HUES64 (cell line): Measurements from ENCODE around the gene KCNMB4.
"Not testable (repeated sequence)": the region's sequence is repeated elsewhere in the genome, so short reads cannot be mapped to it uniquely, and the experiment has no call there.

Source experiments
- H3K27ac ChIP-seq: 2 replicates; pipeline ENCODE4 v1.7.0; 2013; ENCODE audit warnings: low read depth, low read length, inconsistent platforms
- H3K27me3 ChIP-seq: 2 replicates; pipeline ENCODE4 v1.6.1; 2013; ENCODE audit warnings: mild to moderate bottlenecking, low read length; ENCODE audit not compliant: insufficient read depth
- H3K36me3 ChIP-seq: 2 replicates; pipeline ENCODE4 v1.6.1; 2013; ENCODE audit warnings: mild to moderate bottlenecking, low read length; ENCODE audit not compliant: insufficient read depth
- H3K4me1 ChIP-seq: 2 replicates; pipeline ENCODE4 v1.6.1; 2013; ENCODE audit warnings: mild to moderate bottlenecking, low read length, moderate library complexity; ENCODE audit not compliant: insufficient read depth
- H3K4me3 ChIP-seq: 2 replicates; pipeline ENCODE4 v1.5.1; 2013; ENCODE audit warnings: mild to moderate bottlenecking, low read length, moderate library complexity
- H3K9ac ChIP-seq: 2 replicates; pipeline ENCODE4 v1.6.1; 2013; ENCODE audit warnings: mild to moderate bottlenecking, low read depth, low read length
- H3K9me3 ChIP-seq: 2 replicates; pipeline ENCODE4 v1.6.1; 2013; ENCODE audit warnings: low read depth, low read length; ENCODE audit not compliant: insufficient read depth
- WGBS: fragments of 150-250, 120-280 bp; methylation state at CpG from one replicate; pipeline ENCODE4 v1.1.7; 2013; ENCODE audit warnings: missing lambda C conversion rate; 5-methylcytosine and 5-hydroxymethylcytosine counted together

The KCNMB4 gene

GRCh38 chr12:70379846-70380245 is 13.8 kb downstream of the KCNMB4 start:
- H3K4me3 ChIP-seq, result no peak overlapping the region
- H3K27ac ChIP-seq, result no peak overlapping the region
- 0 out of 2 replicates have a peak, but pooled peaks cover 3% of the 10 kb centered on the region for H3K9me3 ChIP-seq
- 97% methylated on average over 1 of the region's 1 CpG for WGBS
- no peak overlapping the region for H3K9ac ChIP-seq
- no peaks in the 10 kb centered on the region; the same call in 1 of the 2 replicates for H3K36me3 ChIP-seq
- H3K27me3 ChIP-seq, result no peaks in the 10 kb centered on the region
- no peaks in the 10 kb centered on the region for H3K4me1 ChIP-seq

DNA sequence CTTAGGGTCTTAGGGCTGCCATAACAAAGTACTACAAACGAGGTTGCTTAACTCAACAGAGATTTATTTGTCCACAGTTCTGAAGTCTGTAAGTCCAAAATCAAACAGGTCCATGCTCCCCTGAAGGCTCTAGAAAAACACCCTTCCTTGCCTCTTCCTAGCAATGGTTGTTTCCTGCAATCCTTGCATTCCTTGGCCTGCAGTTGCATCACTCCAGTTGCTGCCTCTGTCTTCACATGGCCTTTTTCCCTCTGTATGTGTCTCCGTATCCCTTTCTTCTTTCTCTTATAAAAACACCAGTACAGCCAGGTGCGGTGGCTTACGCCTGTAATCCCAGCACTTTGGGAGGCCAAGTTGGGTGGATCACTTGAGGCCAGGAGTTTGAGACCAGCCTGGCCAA is 17.4 kb downstream of the KCNMB4 start:
- Histone ChIP-seq H3K4me3 (no peak overlapping the region), H3K27me3 (no peaks in the 10 kb centered on the region), H3K36me3 (no peaks in the 10 kb centered on the region), H3K9ac (no peak overlapping the region), H3K4me1 (no peaks in the 10 kb centered on the region), H3K9me3 (0 out of 2 replicates have a peak, but pooled peaks cover 3% of the 10 kb centered on the region), H3K27ac (no peak overlapping the region)
- 91% methylated on average over 4 of the region's 4 CpGs for WGBS

GRCh38 chr12:70383886-70384285 is 17.8 kb downstream of the KCNMB4 start:
- Histone ChIP-seq H3K9ac (no peak overlapping the region), H3K4me1 (no peaks in the 10 kb centered on the region), H3K27ac (no peak overlapping the region), H3K27me3 (no peaks in the 10 kb centered on the region), H3K4me3 (no peak overlapping the region), H3K36me3 (no peaks in the 10 kb centered on the region), H3K9me3 (0 out of 2 replicates have a peak, but pooled peaks cover 1% of the 10 kb centered on the region)
- WGBS, result 89% methylated on average over 3 of the region's 3 CpGs

DNA sequence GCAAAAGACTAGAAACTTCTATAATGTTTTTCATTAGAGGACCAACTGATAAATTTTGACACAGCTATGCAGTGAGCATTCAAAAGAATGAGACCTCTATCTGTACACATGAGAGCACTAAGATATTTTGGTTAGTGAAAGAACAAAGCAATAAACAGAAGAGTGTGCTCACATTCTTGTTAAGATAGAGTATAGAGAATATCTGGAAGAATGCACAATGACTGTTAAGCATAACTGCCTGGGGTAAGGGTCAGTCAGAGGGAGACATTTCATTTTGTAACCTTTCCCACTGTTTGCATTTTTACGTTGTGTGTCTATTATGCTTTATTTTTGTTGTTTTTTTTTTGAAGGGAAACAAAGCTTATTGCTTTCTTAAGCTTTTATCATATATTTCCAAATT is 20.7 kb downstream of the KCNMB4 start:
- H3K4me1 ChIP-seq, result no peaks in the 10 kb centered on the region
- no peak overlapping the region for H3K9ac ChIP-seq

DNA sequence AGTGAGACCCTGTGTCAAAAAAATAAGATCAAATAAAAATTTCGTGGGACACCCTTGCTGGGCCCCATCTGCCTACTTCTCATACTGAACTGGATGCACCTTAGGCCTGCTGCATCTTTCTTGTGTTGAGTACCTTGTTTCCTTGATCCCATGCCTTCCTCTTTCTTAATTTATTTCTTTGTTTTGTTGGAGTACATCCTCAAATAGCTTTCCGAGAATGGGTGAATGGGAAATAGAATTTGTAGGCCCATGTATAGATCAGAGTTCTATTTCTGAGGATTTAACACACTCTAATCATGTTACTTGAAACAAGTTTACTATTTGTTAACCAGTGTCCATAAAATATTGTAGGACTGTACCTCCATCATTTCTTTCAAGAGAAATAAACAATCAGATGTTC is 23.6 kb downstream of the KCNMB4 start:
- H3K27me3 ChIP-seq, result no peaks in the 10 kb centered on the region
- no peaks in the 10 kb centered on the region for H3K4me1 ChIP-seq
- no peak overlapping the region for H3K27ac ChIP-seq
- no peak overlapping the region for H3K4me3 ChIP-seq
- H3K9ac ChIP-seq, result no peak overlapping the region
- no peaks in the 10 kb centered on the region for H3K36me3 ChIP-seq
- WGBS, result 97% methylated on average over 2 of the region's 2 CpGs
- peaks cover 5% of the 10 kb centered on the region; the same call in 1 of the 2 replicates for H3K9me3 ChIP-seq

More for the DNA sequence above, 20.7 kb downstream of the KCNMB4 start:
- Histone ChIP-seq H3K36me3 (no peaks in the 10 kb centered on the region), H3K9me3 (peaks cover 5% of the 10 kb centered on the region; the same call in 1 of the 2 replicates), H3K27me3 (no peaks in the 10 kb centered on the region), H3K4me3 (no peak overlapping the region), H3K27ac (no peak overlapping the region)
- no CpG with 5 or more reads among the region's 1 CpG for WGBS

GRCh38 chr12:70392631-70393030 is 26.5 kb downstream of the KCNMB4 start:
- 94% methylated on average over 1 of the region's 1 CpG for WGBS
- H3K27ac ChIP-seq, H3K9me3 ChIP-seq, H3K9ac ChIP-seq, H3K36me3 ChIP-seq, H3K27me3 ChIP-seq, H3K4me1 ChIP-seq, H3K4me3 ChIP-seq: not testable (repeated sequence)

- WGBS, result 85% methylated on average over 1 of the region's 2 CpGs
- Histone ChIP-seq H3K27ac (no peak overlapping the region), H3K36me3 (no peaks in the 10 kb centered on the region)
Observed at GRCh38 chr12:70393787-70394499, 27.9 kb downstream of the KCNMB4 start.

GRCh38 chr12:70398002-70398401 is 31.9 kb downstream of the KCNMB4 start:
- Histone ChIP-seq H3K27me3 (no peaks in the 10 kb centered on the region), H3K4me3 (no peak overlapping the region), H3K4me1 (no peaks in the 10 kb centered on the region), H3K9me3 (no peaks in the 10 kb centered on the region), H3K36me3 (peaks cover 28% of the 10 kb centered on the region), H3K27ac (no peak overlapping the region), H3K9ac (no peak overlapping the region)

More at GRCh38 chr12:70393787-70394499, 27.9 kb downstream of the KCNMB4 start:
- H3K9me3 ChIP-seq, result peaks cover 3% of the 10 kb centered on the region; the same call in 1 of the 2 replicates
- no peak overlapping the region for H3K9ac ChIP-seq
- H3K27me3 ChIP-seq, result no peaks in the 10 kb centered on the region
- no peaks in the 10 kb centered on the region for H3K4me1 ChIP-seq
- no peak overlapping the region for H3K4me3 ChIP-seq

GRCh38 chr12:70398862-70399261 is 32.8 kb downstream of the KCNMB4 start:
- Histone ChIP-seq H3K27ac (no peak overlapping the region), H3K36me3 (peaks cover 32% of the 10 kb centered on the region), H3K4me1 (no peaks in the 10 kb centered on the region), H3K4me3 (no peak overlapping the region), H3K27me3 (no peaks in the 10 kb centered on the region), H3K9ac (no peak overlapping the region), H3K9me3 (no peaks in the 10 kb centered on the region)
- WGBS, result 96% methylated on average over 3 of the region's 3 CpGs

DNA sequence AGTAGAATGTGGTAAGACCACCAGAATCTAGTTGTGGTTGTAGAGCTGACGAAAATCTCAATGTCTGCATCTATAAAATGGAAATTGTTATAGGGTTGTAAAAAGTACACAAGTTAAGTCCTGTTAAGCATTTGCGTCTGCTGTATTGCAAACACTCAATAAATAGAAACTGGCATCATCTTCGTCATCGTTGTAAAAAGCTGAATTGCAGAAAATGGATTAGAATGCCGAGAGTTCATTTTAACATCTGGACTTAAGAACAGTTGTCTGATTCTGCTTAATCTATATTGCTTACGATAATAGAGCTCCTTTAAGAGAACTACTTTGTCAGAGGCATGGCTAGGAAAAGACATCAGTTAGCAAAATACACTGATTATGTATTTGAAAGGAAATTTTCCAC is 33.2 kb downstream of the KCNMB4 start:
- 90% methylated on average over 5 of the region's 6 CpGs for WGBS
- Histone ChIP-seq H3K4me1 (no peaks in the 10 kb centered on the region), H3K27ac (no peak overlapping the region), H3K9me3 (no peaks in the 10 kb centered on the region), H3K36me3 (peaks cover 34% of the 10 kb centered on the region), H3K27me3 (no peaks in the 10 kb centered on the region), H3K4me3 (no peak overlapping the region), H3K9ac (no peak overlapping the region)

DNA sequence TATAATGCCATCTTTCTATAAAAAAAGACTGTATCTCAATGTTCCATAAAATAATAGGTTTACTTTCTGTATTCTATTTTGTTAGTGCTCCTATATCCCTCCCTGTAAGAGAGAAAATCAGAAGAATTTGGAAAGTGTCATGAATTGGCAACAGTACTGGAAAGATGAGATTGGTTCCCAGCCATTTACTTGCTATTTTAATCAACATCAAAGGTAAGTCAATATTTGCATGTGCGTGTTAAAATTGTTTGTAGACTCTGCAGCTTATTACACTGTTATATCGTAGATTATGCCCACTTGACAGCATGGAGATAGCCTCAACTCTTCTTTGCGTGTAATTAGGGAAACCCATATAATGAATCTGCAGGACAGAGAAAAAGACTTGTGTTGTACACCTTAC is 34.0 kb downstream of the KCNMB4 start:
- no peak overlapping the region for H3K27ac ChIP-seq
- H3K36me3 ChIP-seq, result peaks cover 39% of the 10 kb centered on the region
- H3K27me3 ChIP-seq, result no peaks in the 10 kb centered on the region
- no peak overlapping the region for H3K9ac ChIP-seq
- no peaks in the 10 kb centered on the region for H3K4me1 ChIP-seq
- H3K4me3 ChIP-seq, result no peak overlapping the region
- 86% methylated on average over 3 of the region's 3 CpGs for WGBS
- no peaks in the 10 kb centered on the region for H3K9me3 ChIP-seq

DNA sequence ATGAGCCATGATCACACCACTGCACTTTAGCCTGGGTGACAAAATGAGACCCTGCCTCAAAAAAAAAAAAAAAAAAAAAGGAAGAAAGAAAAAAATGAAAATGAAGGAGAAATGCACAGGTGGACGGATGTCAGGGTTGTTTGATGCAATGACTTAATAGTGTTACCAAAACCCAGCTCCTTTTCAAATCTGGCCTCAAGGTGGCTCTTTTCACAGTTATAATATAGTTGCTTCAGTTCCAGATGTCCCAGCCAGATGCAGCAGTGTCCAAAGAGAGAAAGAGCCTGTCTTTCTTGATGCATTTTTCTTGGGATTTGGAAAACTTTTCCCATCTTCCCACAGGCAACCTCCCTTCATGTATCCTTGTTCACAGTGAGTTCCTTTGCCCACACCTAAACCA is 36.5 kb downstream of the KCNMB4 start:
- H3K9ac ChIP-seq, result no peak overlapping the region
- no peaks in the 10 kb centered on the region for H3K27me3 ChIP-seq
- no peak overlapping the region for H3K27ac ChIP-seq
- H3K4me1 ChIP-seq, result no peaks in the 10 kb centered on the region
- H3K36me3 ChIP-seq, result peaks cover 48% of the 10 kb centered on the region
- no peak overlapping the region for H3K4me3 ChIP-seq
- WGBS, result 90% methylated on average over 1 of the region's 1 CpG
- no peaks in the 10 kb centered on the region for H3K9me3 ChIP-seq
